GM20000 (cell line): ENCODE measurements around the gene ABCF1.

ENCODE experiments used
- DNase-seq: peaks from one replicate; pipeline ENCODE4 v3.0.0; 2012; ENCODE audit warnings: low spot score
- CTCF ChIP-seq: IDR thresholded peaks from 2 replicates; pipeline ENCODE4 v1.5.1; 2012; ENCODE audit warnings: mild to moderate bottlenecking, control low read depth; ENCODE audit errors: extremely low read depth, missing control alignments

The ABCF1 gene

GRCh38 chr6:30562470-30563425 lies 8.5 kb upstream of the ABCF1 start:
- no peak for DNase-seq

GRCh38 chr6:30564114-30564513 lies 7.1 kb upstream of the ABCF1 start:
- no peak for DNase-seq
- TF ChIP-seq CTCF: no peak

More at GRCh38 chr6:30562470-30563425, 8.5 kb upstream of the ABCF1 start:
- no peak for TF ChIP-seq CTCF

GRCh38 chr6:30565772-30566171 lies 5.5 kb upstream of the ABCF1 start:
- DNase-seq: no peak
- TF ChIP-seq CTCF: no peak

GRCh38 chr6:30568245-30568644 lies 3.0 kb upstream of the ABCF1 start:
- DNase-seq: no peak
- TF ChIP-seq CTCF: no peak

GRCh38 chr6:30570263-30570662 lies 979 bp upstream of the ABCF1 start:
- no peak for DNase-seq
- TF ChIP-seq CTCF: no peak

- no peak for TF ChIP-seq CTCF
- DNase-seq: no peak
Measured at GRCh38 chr6:30570740-30571074, 535 bp upstream of the ABCF1 start.

- DNase-seq: no peak
- no peak for TF ChIP-seq CTCF
Measured at GRCh38 chr6:30571762-30572082, 480 bp downstream of the ABCF1 start.
